SK-N-SH (cell line): ENCODE measurements around the gene BTN3A1. TPM values are rescaled to one million over a fixed set of nuclear protein-coding genes. Genes with fewer than 3 reads are reported as not detected.

Experiments used
- CTCF ChIA-PET: fragments of 300-600, 350-600 bp; formaldehyde crosslinking; extraction: SDS; loops from one replicate; lab custom pipeline; 2021; lab: Yijun Ruan, JAX
- POLR2A ChIA-PET: fragments of 350-600 bp; sonication (Branson Sonifier 250); formaldehyde crosslinking; extraction: SDS; loops from one replicate; lab custom pipeline; 2020; ENCODE audit warnings: antibody characterized with exemption, inconsistent platforms; lab: Yijun Ruan, JAX
- DNase-seq: peaks from one replicate; pipeline ENCODE4 v3.0.0; 2012
- H2AFZ ChIP-seq: fragments of 200-600 bp; sonication (generic); 2 replicates; pipeline ENCODE4 v1.8.1; 2016; ENCODE audit warnings: antibody characterized with exemption, mild to moderate bottlenecking, low read depth
- H3F3A ChIP-seq: fragments of 200-600 bp; sonication (generic); replicated peaks from 2 replicates; pipeline ENCODE3; 2016; ENCODE audit warnings: antibody characterized with exemption, mild to moderate bottlenecking; ENCODE audit not compliant: insufficient read depth
- H3K27ac ChIP-seq, 2 experiments: fragments of 200-500 bp in 1 of 2; fragments of 200-600 bp in 1 of 2; sonication (Bioruptor generic) in 1 of 2; sonication (generic), shearing (Covaris generic) in 1 of 2; 2 replicates each; pipeline versions ENCODE4 v1.5.1 to v1.6.1; 2014 to 2016; ENCODE audit warnings: low read depth in 2 of 2, inconsistent platforms in 1 of 2, low read length in 1 of 2, mild to moderate bottlenecking in 1 of 2, mixed read lengths in 1 of 2
- H3K27me3 ChIP-seq: fragments of 200-600 bp; sonication (generic), shearing (Covaris generic); 2 replicates; pipeline ENCODE4 v1.6.1; 2016; ENCODE audit warnings: mixed run types; ENCODE audit not compliant: insufficient read depth
- H3K36me3 ChIP-seq, 2 experiments: fragments of 200-500 bp in 1 of 2; fragments of 200-600 bp in 1 of 2; sonication (Bioruptor generic) in 1 of 2; sonication (generic) in 1 of 2; replicated peaks in 1 of 2; 2 replicates each; pipeline versions ENCODE3 to v1.5.1; 2014 to 2016; ENCODE audit warnings: low read length in 1 of 2, mild to moderate bottlenecking in 1 of 2; ENCODE audit not compliant: insufficient read depth in 2 of 2, control insufficient read depth in 1 of 2
- H3K4me1 ChIP-seq, 2 experiments: fragments of 200-500 bp in 1 of 2; fragments of 200-600 bp in 1 of 2; sonication (Bioruptor generic) in 1 of 2; sonication (generic), shearing (Covaris generic) in 1 of 2; 2 replicates each; pipeline versions ENCODE4 v1.5.1 to v1.6.1; 2014 to 2016; ENCODE audit warnings: low read depth in 1 of 2, low read length in 1 of 2, mixed run types in 1 of 2; ENCODE audit not compliant: insufficient read depth in 2 of 2, control insufficient read depth in 1 of 2
- H3K4me2 ChIP-seq: fragments of 200-600 bp; sonication (generic), shearing (Covaris generic); 2 replicates; pipeline ENCODE4 v1.6.1; 2017; ENCODE audit warnings: mixed run types
- H3K4me3 ChIP-seq, 2 experiments: fragments of 200-500 bp in 1 of 2; fragments of 200-600 bp in 1 of 2; sonication (Bioruptor generic) in 1 of 2; sonication (generic), shearing (Covaris generic) in 1 of 2; 2 replicates each; pipeline versions ENCODE4 v1.5.1 to v1.8.1; 2014 to 2016; ENCODE audit warnings: low read depth in 2 of 2, inconsistent platforms in 1 of 2, low read length in 1 of 2, mild to moderate bottlenecking in 1 of 2, mixed read lengths in 1 of 2, moderate library complexity in 1 of 2
- H3K79me2 ChIP-seq: fragments of 200-600 bp; sonication (generic); 2 replicates; pipeline ENCODE4 v1.8.1; 2017; ENCODE audit warnings: mild to moderate bottlenecking; ENCODE audit not compliant: insufficient read depth
- H3K9ac ChIP-seq: fragments of 200-600 bp; sonication (generic); 2 replicates; pipeline ENCODE4 v1.6.1; 2017; ENCODE audit warnings: mixed run types
- H3K9me2 ChIP-seq: fragments of 200-600 bp; sonication (generic); 2 replicates; pipeline ENCODE4 v1.6.1; 2017; ENCODE audit warnings: mixed run types
- H3K9me3 ChIP-seq: fragments of 200-600 bp; sonication (generic); 2 replicates; pipeline ENCODE4 v1.6.1; 2017; ENCODE audit warnings: mixed run types, mild to moderate bottlenecking, moderate library complexity
- H4K20me1 ChIP-seq: fragments of 200-600 bp; sonication (generic); 2 replicates; pipeline ENCODE4 v1.6.1; 2017; ENCODE audit warnings: mild to moderate bottlenecking, mixed run types; ENCODE audit not compliant: insufficient read depth
- CHD2 ChIP-seq: fragments of 150-350 bp; IDR thresholded peaks from 2 replicates; pipeline ENCODE4 v1.6.1; 2018; ENCODE audit warnings: low read length; ENCODE audit not compliant: partially characterized antibody
- ELF1 ChIP-seq: IDR thresholded peaks from 2 replicates; pipeline ENCODE4 v1.4.0; 2012
- EP300 ChIP-seq, 2 experiments: IDR thresholded peaks; 2 replicates each; pipeline versions ENCODE4 v1.4.0 to v1.6.1; 2012; ENCODE audit warnings: borderline replicate concordance in 1 of 2, low read depth in 1 of 2, low read length in 1 of 2
- GABPA ChIP-seq: IDR thresholded peaks from 2 replicates; pipeline ENCODE4 v1.4.0; 2012; ENCODE audit warnings: low read depth, mild to moderate bottlenecking
- GATA2 ChIP-seq: sonication (generic); formaldehyde crosslinking; IDR thresholded peaks from 2 replicates; pipeline ENCODE4 v1.5.0; 2020; ENCODE audit warnings: mild to moderate bottlenecking, missing genetic modification reagents
- JUND ChIP-seq: IDR thresholded peaks from 2 replicates; pipeline ENCODE4 v1.4.0; 2012
- NFIC ChIP-seq: IDR thresholded peaks from 2 replicates; pipeline ENCODE4 v1.4.0; 2012; ENCODE audit warnings: borderline replicate concordance
- POLR2AphosphoS5 ChIP-seq: IDR thresholded peaks from 2 replicates; pipeline ENCODE4 v1.6.1; 2012; ENCODE audit warnings: low read depth, low read length
- RCOR1 ChIP-seq: fragments of 150-350 bp; IDR thresholded peaks from 2 replicates; pipeline ENCODE4 v1.6.1; 2017; ENCODE audit warnings: antibody characterized with exemption, low read length
- RFX5 ChIP-seq: IDR thresholded peaks from 2 replicates; pipeline ENCODE4 v1.6.1; 2012; ENCODE audit warnings: mild to moderate bottlenecking, improper control_type of control experiment, low read length
- RXRA ChIP-seq: IDR thresholded peaks from 2 replicates; pipeline ENCODE4 v1.4.0; 2012; ENCODE audit warnings: low read depth, mild to moderate bottlenecking, borderline replicate concordance
- TCF12 ChIP-seq: IDR thresholded peaks from 2 replicates; pipeline ENCODE4 v1.4.0; 2012
- TEAD4 ChIP-seq: IDR thresholded peaks from 2 replicates; pipeline ENCODE4 v1.4.0; 2012; ENCODE audit warnings: mild to moderate bottlenecking, borderline replicate concordance; ENCODE audit not compliant: insufficient read depth
- USF1 ChIP-seq: IDR thresholded peaks from 2 replicates; pipeline ENCODE4 v1.4.0; 2012; ENCODE audit warnings: low read depth, borderline replicate concordance
- YY1 ChIP-seq: IDR thresholded peaks from 2 replicates; pipeline ENCODE4 v1.4.0; 2012; ENCODE audit warnings: low read depth, mild to moderate bottlenecking
- WGBS: methylation state at CpG from one replicate; pipeline ENCODE4 v1.1.6; 2017; ENCODE audit warnings: low lambda C conversion rate; 5-methylcytosine and 5-hydroxymethylcytosine counted together
- polyA plus RNA-seq, 3 experiments: library from polyadenylated mRNA; depleted of rRNA; stranded (reverse); fragments of >200 nt; gene quantifications; 2 replicates each; pipeline ENCODE4 v1.2.3, GENCODE V29; 2012
- TF ChIP-seq, protein P1 (sequence below): fragments of 200-600 bp; sonication (generic); IDR thresholded peaks from 2 replicates; pipeline ENCODE4 v1.6.1; 2017; ENCODE audit warnings: antibody characterized with exemption, mild to moderate bottlenecking, moderate library complexity
- TF ChIP-seq, protein P2 (sequence below): IDR thresholded peaks from 2 replicates; pipeline ENCODE4 v1.4.0; 2012; ENCODE audit warnings: low read depth
- TF ChIP-seq, protein P3 (sequence below): fragments of 150-350 bp; IDR thresholded peaks from 2 replicates; pipeline ENCODE4 v1.6.1; 2016; ENCODE audit warnings: mild to moderate bottlenecking, low read depth, low read length
- TF ChIP-seq, protein P4 (sequence below): fragments of 150-350 bp; IDR thresholded peaks from 2 replicates; pipeline ENCODE4 v1.6.1; 2017; ENCODE audit warnings: antibody characterized with exemption, low read length, low read depth, borderline replicate concordance

The BTN3A1 gene
- polyA plus RNA-seq, 1 of the 3 experiments (the other 2 are of a cell fraction), result 14.2 TPM

DNA sequence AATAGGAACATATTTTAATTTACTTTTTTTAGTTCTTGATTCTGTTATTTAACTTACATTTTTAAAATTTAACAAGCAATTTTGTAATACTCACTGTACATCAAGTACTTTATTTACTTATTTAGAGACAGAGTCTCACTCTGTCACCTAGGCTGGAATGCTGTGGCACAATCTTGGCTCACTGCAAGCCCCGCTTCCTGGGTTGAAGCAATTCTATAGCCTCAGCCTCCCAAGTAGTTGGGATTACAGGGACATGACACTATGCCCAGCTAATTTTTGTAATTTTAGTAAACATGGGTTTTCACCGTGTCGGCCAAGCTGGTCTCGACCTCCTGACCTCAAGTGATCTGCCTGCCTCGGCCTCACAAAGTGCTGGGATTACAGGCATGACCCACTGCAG lies 45.2 kb downstream of the BTN3A1 start (continued):
- no peak for TF ChIP-seq ELF1

DNA sequence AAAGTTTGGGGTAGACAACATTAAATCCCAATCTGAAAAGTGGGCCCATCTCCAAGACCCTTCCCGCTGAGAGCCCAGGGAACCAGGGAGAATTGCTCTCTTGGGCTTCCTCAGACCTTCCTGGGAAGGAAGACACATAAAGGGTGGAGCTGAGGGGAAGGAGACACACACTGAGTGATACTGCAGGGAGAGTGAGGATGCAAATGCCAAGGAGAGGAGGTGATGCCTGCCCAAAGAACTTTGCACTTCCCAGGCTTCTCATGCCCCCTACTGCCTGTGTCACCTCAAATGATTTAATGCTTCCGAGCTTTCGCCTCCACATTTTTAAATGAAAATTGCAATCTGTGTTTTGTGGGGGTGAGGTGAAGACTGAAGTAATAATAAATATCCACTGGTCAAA lies 48.2 kb downstream of the BTN3A1 start:
- H3K79me2 ChIP-seq, result no peaks in the 10 kb centered on the region
- DNase-seq, result no peak
- H3K4me2 ChIP-seq, result no peak overlapping the region
- H3K9me2 ChIP-seq, result no peaks in the 10 kb centered on the region
- H4K20me1 ChIP-seq, result no peaks in the 10 kb centered on the region
- no peaks in the 10 kb centered on the region for H3K27me3 ChIP-seq
- H3K9me3 ChIP-seq, result no peaks in the 10 kb centered on the region
- TF ChIP-seq, protein P1, sequence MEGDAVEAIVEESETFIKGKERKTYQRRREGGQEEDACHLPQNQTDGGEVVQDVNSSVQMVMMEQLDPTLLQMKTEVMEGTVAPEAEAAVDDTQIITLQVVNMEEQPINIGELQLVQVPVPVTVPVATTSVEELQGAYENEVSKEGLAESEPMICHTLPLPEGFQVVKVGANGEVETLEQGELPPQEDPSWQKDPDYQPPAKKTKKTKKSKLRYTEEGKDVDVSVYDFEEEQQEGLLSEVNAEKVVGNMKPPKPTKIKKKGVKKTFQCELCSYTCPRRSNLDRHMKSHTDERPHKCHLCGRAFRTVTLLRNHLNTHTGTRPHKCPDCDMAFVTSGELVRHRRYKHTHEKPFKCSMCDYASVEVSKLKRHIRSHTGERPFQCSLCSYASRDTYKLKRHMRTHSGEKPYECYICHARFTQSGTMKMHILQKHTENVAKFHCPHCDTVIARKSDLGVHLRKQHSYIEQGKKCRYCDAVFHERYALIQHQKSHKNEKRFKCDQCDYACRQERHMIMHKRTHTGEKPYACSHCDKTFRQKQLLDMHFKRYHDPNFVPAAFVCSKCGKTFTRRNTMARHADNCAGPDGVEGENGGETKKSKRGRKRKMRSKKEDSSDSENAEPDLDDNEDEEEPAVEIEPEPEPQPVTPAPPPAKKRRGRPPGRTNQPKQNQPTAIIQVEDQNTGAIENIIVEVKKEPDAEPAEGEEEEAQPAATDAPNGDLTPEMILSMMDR, result no peak
- TF ChIP-seq GABPA, result no peak
- no peak for TF ChIP-seq RCOR1
- TF ChIP-seq, protein P2, sequence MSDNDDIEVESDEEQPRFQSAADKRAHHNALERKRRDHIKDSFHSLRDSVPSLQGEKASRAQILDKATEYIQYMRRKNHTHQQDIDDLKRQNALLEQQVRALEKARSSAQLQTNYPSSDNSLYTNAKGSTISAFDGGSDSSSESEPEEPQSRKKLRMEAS, result no peak
- no peak for TF ChIP-seq JUND
- TF ChIP-seq, protein P3, sequence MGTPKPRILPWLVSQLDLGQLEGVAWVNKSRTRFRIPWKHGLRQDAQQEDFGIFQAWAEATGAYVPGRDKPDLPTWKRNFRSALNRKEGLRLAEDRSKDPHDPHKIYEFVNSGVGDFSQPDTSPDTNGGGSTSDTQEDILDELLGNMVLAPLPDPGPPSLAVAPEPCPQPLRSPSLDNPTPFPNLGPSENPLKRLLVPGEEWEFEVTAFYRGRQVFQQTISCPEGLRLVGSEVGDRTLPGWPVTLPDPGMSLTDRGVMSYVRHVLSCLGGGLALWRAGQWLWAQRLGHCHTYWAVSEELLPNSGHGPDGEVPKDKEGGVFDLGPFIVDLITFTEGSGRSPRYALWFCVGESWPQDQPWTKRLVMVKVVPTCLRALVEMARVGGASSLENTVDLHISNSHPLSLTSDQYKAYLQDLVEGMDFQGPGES, result no peak
- no peak for TF ChIP-seq TCF12
- no peak for TF ChIP-seq USF1
- no peak for TF ChIP-seq EP300 (IDR thresholded peaks at IDR 0.05; ENCODE audit: borderline replicate concordance in 1 of 2, low read depth in 1 of 2, low read length in 1 of 2)
- no peak for TF ChIP-seq CHD2
- TF ChIP-seq POLR2AphosphoS5, result no peak
- no peak for TF ChIP-seq GATA2 (CRISPR knock-in tag)
- TF ChIP-seq TEAD4, result no peak
- TF ChIP-seq RXRA, result no peak
- no peak for TF ChIP-seq ELF1
- no peak for TF ChIP-seq YY1
- TF ChIP-seq, protein P4, sequence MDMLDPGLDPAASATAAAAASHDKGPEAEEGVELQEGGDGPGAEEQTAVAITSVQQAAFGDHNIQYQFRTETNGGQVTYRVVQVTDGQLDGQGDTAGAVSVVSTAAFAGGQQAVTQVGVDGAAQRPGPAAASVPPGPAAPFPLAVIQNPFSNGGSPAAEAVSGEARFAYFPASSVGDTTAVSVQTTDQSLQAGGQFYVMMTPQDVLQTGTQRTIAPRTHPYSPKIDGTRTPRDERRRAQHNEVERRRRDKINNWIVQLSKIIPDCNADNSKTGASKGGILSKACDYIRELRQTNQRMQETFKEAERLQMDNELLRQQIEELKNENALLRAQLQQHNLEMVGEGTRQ, result no peak
- no peak for TF ChIP-seq RFX5
- no peak for TF ChIP-seq NFIC
- no peak overlapping the region for H3K9ac ChIP-seq
- no peaks in the 10 kb centered on the region for H3K4me1 ChIP-seq
- 96% methylated on average over 3 of the region's 3 CpGs for WGBS
- no peak overlapping the region for H3K4me3 ChIP-seq
- no peak overlapping the region for H3K27ac ChIP-seq
- peaks cover 0 to 5% of the 10 kb centered on the region in 2 experiments for H3K36me3 ChIP-seq
- no peak overlapping the region for H2AFZ ChIP-seq
- no peaks in the 10 kb centered on the region for H3F3A ChIP-seq
- ChIA-PET CTCF (interaction anchor here (0.9 kb wide), 1 partner anchor 108 kb away, joined by 3 read pairs; no protein-coding TSS in a partner anchor), POLR2A (interaction anchor here (0.5 kb wide), 1 partner anchor 217 kb away, joined by 3 read pairs; no protein-coding TSS in a partner anchor)
